Measurements from ENCODE around the gene MPZL1. TPM values are rescaled to one million over a fixed set of nuclear protein-coding genes. Genes with fewer than 3 reads are reported as not detected.

The MPZL1 gene
- total and polyA plus RNA-seq, 12 donors: 12.1 to 101 (median 62.8) TPM

DNA sequence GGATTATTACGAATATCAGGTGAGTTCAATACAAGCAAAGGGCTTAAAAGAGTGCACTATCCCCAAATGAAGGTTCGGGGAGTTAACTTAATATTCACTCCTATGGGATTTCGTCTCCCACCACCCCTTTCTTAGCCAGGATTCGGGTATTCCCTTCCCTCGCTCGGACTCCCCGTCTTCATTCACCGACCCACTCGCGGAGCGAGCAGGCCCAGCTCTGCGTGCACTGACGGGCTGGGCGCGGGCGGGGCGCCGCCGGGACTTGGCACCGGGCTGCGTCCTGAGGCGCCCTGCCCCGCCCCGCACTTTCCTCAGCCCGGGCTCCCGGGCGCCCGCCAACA lies 7.7 kb upstream of the MPZL1 start:
- Histone ChIP-seq H3K36me3 (replicated peaks in 1 of 2) (no peaks in the 10 kb centered on the region), H3K4me1 (replicated peaks in 1 of 2) (peaks cover 0 to 6% of the 10 kb centered on the region in 2 donors), H3K27me3 (no peaks in the 10 kb centered on the region), H3K27ac (peak overlapping the region; percentile 67 to 94 (median 79)), H3K4me3 (peak overlapping the region in 3 of 4 donors; percentile 16 to 52 (median 52)), H3K9me3 (replicated peaks in 1 of 3) (no peaks in the 10 kb centered on the region)
- TF ChIP-seq CTCF (IDR thresholded peaks at IDR 0.05) (no peak), POLR2A (IDR thresholded peaks at IDR 0.05) (peak; percentile 26 to 74)
- intact Hi-C loops (cut with DNase I): no loop called here
- WGBS, 4 donors: 0 to 1% (median 1%) methylated on average over 11 to 28 of the region's 28 CpGs
- DNase-seq: peak in 4 of 7 donors; percentile 83 to 89 (median 88)

DNA sequence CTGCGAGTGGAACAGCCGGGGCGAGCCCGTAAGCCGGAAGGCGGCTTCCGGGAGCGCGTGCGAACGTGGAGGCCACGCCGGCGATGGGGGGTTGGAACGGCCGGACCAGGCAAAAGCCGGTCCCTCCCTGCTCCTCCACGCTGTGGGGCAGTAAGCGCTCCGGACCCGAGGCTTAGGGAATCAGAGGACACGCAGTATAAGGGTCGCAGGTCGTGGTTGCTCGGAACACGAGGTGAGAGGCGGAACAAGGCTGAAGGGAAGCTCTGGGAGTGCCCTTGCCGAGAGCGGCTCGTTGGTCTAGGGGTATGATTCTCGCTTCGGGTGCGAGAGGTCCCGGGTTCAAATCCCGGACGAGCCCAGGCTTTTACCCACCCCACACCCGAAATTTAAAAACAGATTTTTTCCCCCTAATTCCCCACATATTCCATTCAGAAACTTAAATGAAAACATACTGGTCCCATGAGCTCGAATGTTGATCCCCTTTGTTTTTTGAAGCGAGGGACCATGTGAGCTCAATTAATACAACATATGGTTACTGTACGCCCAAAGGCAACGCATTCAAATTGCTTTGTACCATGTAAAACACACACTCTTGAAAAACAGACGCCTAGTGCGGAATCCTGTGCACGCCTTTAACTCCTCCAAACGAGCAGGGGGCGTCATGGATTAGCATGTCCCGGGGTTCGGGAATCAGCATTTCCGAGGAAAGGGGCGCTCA lies 7.2 kb upstream of the MPZL1 start:
- WGBS, 4 donors: 0 to 1% (median 0%) methylated on average over 23 to 50 of the region's 50 CpGs
- intact Hi-C loops (cut with DNase I): no loop called here

DNA sequence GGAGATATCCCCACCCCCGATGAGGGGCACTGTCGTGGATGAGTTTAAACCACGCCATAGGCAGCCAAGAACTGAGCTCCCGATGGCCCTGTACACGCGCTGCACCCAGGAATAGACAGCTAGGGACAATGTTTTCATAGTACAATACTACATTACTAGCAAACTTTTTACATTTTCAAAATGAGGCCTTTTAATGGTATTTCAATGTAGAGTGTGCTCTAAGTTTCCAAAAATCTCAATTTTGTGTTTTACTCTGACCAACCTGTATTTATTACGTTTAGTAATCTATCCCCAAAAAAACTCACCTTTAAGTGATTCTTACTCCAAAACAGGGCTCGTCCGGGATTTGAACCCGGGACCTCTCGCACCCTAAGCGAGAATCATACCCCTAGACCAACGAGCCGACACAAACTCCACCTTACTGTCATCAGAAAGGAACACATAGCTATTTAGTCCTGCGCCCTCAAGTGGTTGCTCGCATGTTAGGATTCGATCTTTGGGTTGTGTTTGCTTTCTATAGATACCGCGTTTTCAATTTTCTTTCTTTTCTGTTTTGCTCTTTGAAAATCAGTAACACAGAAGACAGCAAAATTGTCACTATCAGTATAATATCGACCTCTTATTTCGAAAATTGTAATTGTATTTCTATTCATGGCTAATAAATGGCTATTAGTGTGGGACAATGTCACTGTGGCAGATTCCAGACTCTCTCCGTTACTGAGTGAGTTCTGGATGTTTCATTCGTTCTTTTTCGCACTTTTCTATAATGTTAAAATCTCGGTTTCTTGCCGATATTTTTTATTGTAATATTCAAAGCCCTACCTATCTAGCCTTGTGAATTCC lies 6.4 kb upstream of the MPZL1 start:
- Histone ChIP-seq H3K4me1 (replicated peaks in 1 of 2) (peaks cover 0 to 6% of the 10 kb centered on the region in 2 donors), H3K36me3 (replicated peaks in 1 of 2) (no peaks in the 10 kb centered on the region), H3K27me3 (no peaks in the 10 kb centered on the region), H3K9me3 (replicated peaks in 1 of 3) (no peaks in the 10 kb centered on the region), H3K4me3 (peak overlapping the region in 3 of 4 donors; percentile 42 to 81 (median 52)), H3K27ac (peak overlapping the region; percentile 67 to 94 (median 79))
- intact Hi-C loops (cut with DNase I): no loop called here
- DNase-seq: peak; percentile 82 to 96 (median 89)
- TF ChIP-seq CTCF (IDR thresholded peaks at IDR 0.05) (peak; percentile 59 to 99 (median 92)), POLR2A (IDR thresholded peaks at IDR 0.05) (peak in 1 of 2 donors; percentile 16)
- WGBS, 4 donors: 0 to 1% (median 0%) methylated on average over 26 of the region's 26 CpGs

More for the DNA sequence above, 7.2 kb upstream of the MPZL1 start:
- TF ChIP-seq POLR2A (IDR thresholded peaks at IDR 0.05): peak in 1 of 2 donors; percentile 15
- TF ChIP-seq CTCF (IDR thresholded peaks at IDR 0.05): peak in 1 of 6 experiments; percentile 14
- Histone ChIP-seq H3K27me3 (no peaks in the 10 kb centered on the region), H3K27ac (peak overlapping the region; percentile 67 to 94 (median 79)), H3K4me3 (peak overlapping the region in 3 of 4 donors; percentile 16 to 52 (median 52)), H3K4me1 (replicated peaks in 1 of 2) (peaks cover 0 to 6% of the 10 kb centered on the region in 2 donors), H3K9me3 (replicated peaks in 1 of 3) (no peaks in the 10 kb centered on the region), H3K36me3 (replicated peaks in 1 of 2) (no peaks in the 10 kb centered on the region)
- DNase-seq: peak; percentile 85 to 96 (median 91)

- DNase-seq: no peak
- intact Hi-C loops (cut with DNase I): no loop called here
- no peaks in the 10 kb centered on the region for H3K9me3 ChIP-seq (replicated peaks in 1 of 3)
- no peak for TF ChIP-seq CTCF (IDR thresholded peaks at IDR 0.05)
- no peak for TF ChIP-seq POLR2A (IDR thresholded peaks at IDR 0.05)
- WGBS, 4 donors: 1 to 4% (median 1%) methylated on average over 4 of the region's 4 CpGs
- H3K36me3 ChIP-seq (replicated peaks in 1 of 2): no peaks in the 10 kb centered on the region
- H3K27ac ChIP-seq: peak overlapping the region in 4 of 5 donors; percentile 7 to 94 (median 70)
- H3K27me3 ChIP-seq: no peaks in the 10 kb centered on the region
- peaks cover 0 to 12% of the 10 kb centered on the region in 2 donors for H3K4me1 ChIP-seq (replicated peaks in 1 of 2)
- peak overlapping the region in 3 of 4 donors; percentile 42 to 81 (median 52) for H3K4me3 ChIP-seq
Observed at GRCh38 chr1:167716000-167716271, 5.8 kb upstream of the MPZL1 start.
